ENCODE data around the gene MAGI1.

MAGI1 gene

GRCh38 chr3:65889707-65890099 lies 149.0 kb downstream of the MAGI1 start:
- TF ChIP-seq CTCF (IDR thresholded peaks at IDR 0.05; ENCODE audit: insufficient read depth, missing control alignments) = no peak
- no peak for FAIRE-seq

DNA sequence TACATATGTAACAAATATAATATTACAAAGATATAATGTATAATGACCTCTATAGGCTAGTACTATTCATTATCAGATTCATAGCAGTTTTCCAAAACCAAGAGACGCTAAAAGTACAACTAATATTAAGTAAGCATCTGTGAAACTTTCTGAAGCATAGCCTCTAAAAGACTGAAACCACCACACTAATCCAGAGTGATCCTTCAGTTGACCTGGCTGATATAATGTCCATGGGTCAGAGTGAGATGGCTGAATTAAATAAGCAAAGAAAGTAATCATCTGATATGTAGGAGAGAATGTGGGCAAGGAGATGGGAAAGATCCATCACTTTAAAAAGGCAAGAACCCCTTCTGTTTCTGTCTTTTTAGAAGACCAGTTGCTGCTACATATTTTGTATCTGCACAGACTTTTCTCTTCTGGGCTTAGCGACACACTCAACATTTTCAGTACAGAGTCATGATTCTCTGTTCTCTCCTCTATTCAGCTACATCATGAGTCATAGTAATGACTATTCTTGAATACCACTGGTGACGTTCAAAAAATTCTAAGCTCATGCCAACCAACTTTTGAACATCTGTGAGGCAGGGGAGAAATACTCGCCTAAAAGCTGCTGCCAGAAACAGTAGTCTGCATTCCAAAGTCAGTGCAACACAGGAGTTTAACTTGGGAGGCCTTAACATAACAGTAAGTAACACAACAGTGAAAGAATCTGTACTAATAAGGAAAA lies 149.6 kb downstream of the MAGI1 start:
- no peak for TF ChIP-seq CTCF (IDR thresholded peaks at IDR 0.05; ENCODE audit: insufficient read depth, missing control alignments)
- DNase-seq (ENCODE audit: insufficient read length, low spot score) (no peak), FAIRE-seq (no peak)

More at GRCh38 chr3:65889707-65890099, 149.0 kb downstream of the MAGI1 start:
- DNase-seq (ENCODE audit: insufficient read length, low spot score) = no peak

- no peak for TF ChIP-seq CTCF (IDR thresholded peaks at IDR 0.05; ENCODE audit: insufficient read depth, missing control alignments)
- FAIRE-seq = no peak
- DNase-seq (ENCODE audit: insufficient read length, low spot score) = no peak
Measured at GRCh38 chr3:65888196-65888595, 150.5 kb downstream of the MAGI1 start.

DNA sequence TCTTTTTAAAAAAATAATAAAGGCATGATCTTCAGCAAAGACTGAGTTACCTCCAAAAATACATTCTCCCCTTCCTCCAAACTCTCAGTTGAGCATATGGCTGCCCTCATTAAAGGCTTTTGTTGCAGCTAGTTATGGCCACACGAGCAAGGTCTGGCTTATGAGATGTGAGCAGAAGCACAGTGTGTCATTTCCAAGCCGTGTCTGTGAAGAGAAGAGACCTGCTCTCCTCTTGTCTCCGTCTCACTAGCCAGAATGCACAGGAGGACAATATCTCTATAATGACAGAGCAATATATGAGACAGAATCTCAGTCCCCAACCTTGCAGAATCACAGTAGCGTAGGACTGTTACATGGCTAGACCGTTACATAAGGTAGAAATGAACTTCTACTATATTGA lies 152.3 kb downstream of the MAGI1 start:
- FAIRE-seq = no peak
- no peak for TF ChIP-seq CTCF (IDR thresholded peaks at IDR 0.05; ENCODE audit: insufficient read depth, missing control alignments)
- no peak for DNase-seq (ENCODE audit: insufficient read length, low spot score)

GRCh38 chr3:65884071-65884470 lies 154.6 kb downstream of the MAGI1 start:
- FAIRE-seq (no peak), DNase-seq (ENCODE audit: insufficient read length, low spot score) (no peak)
- TF ChIP-seq CTCF (IDR thresholded peaks at IDR 0.05; ENCODE audit: insufficient read depth, missing control alignments) = no peak

DNA sequence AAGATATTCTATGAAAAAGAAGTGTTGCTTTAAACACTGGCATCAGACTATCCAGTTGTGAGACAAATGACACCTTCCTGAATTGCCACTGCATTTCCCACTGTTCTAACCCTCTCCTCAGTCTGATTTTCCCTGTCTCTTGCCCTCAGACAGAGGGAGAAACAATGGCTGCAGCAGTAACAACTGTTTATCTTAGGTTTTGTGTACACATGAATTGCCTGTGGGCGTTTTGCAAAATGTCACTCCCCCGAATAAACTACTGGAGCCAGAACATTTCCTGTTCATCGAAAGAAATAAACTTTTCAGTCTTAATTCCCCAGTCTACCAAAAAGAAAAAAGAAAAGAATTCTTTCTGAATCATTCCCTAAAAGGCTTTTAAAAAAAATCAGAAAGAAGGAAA lies 155.1 kb downstream of the MAGI1 start:
- FAIRE-seq (no peak), DNase-seq (ENCODE audit: insufficient read length, low spot score) (no peak)
- TF ChIP-seq CTCF (IDR thresholded peaks at IDR 0.05; ENCODE audit: insufficient read depth, missing control alignments) = no peak

DNA sequence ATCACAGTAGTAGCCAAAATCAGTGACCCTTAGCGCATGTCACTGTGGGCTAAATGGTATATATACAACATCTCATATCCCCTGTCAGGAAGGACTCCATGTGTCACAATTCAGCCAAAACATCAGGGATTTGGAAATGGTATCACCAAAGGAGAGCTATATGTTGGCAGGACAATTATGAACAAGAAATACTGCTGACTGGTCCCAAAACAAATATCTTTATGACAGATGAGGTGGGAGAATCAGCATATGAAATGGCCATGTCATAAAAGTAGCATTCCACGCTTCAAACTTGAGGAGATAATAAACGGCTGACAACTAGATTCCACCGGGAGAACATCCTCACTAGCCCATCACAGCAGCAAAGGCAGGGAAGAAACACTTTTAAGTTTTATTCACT lies 158.4 kb downstream of the MAGI1 start:
- no peak for FAIRE-seq
- DNase-seq (ENCODE audit: insufficient read length, low spot score) = no peak
- no peak for TF ChIP-seq CTCF (IDR thresholded peaks at IDR 0.05; ENCODE audit: insufficient read depth, missing control alignments)

Measured in D721Med (cell line).